Measurements from ENCODE around the gene KLHL10. TPM values are rescaled to one million over a fixed set of nuclear protein-coding genes. Genes with fewer than 3 reads are reported as not detected.

Gene KLHL10
- total and polyA plus RNA-seq, 2 of the 13 experiments (the other 11 are each of a cell fraction or from before 2014, with no cell fraction given): 0.04 to 0.08 TPM

DNA sequence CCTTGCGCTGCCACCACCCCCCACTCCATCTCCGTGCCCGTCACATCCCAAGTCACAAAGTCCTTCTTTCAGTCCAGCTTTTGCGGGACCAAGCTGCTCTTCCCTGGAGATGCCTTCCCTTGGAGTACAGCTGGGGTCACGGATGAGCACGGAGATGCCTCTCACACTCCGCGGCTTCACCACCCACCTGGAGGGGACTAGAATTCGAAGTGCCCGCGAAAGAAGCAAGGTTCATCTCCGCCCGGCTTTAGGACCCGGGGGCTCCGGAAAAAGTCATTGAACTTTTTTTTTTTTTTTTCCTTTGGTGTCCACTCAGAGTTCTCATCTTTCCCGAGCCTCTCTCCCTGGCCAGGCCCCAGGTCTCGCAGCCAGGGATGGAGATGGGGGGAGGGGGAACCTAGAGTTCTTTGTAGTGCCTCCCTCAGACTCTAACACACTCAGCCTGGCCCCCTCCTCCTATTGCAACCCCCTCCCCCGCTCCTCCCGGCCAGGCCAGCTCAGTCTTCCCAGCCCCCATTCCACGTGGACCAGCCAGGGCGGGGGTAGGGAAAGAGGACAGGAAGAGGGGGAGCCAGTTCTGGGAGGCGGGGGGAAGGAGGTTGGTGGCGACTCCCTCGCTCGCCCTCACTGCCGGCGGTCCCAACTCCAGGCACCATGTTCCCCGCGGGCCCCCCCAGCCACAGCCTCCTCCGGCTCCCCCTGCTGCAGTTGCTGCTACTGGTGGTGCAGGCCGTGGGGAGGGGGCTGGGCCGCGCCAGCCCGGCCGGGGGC, 25.1 kb upstream of the KLHL10 start, which contains the start of gene FKBP10 (continued):
- TF ChIP-seq, protein P1, sequence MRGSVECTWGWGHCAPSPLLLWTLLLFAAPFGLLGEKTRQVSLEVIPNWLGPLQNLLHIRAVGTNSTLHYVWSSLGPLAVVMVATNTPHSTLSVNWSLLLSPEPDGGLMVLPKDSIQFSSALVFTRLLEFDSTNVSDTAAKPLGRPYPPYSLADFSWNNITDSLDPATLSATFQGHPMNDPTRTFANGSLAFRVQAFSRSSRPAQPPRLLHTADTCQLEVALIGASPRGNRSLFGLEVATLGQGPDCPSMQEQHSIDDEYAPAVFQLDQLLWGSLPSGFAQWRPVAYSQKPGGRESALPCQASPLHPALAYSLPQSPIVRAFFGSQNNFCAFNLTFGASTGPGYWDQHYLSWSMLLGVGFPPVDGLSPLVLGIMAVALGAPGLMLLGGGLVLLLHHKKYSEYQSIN (CRISPR knock-in tag; IDR thresholded peaks at IDR 0.05; ENCODE audit: borderline replicate concordance): no peak
- TF ChIP-seq ZNF556 (CRISPR knock-in tag; IDR thresholded peaks at IDR 0.05; ENCODE audit: borderline replicate concordance) (no peak), HNRNPK (IDR thresholded peaks at IDR 0.05; ENCODE audit: low read depth, low read length, poor library complexity, severe bottlenecking) (peak; percentile 76), ZNF33B (CRISPR knock-in tag; IDR thresholded peaks at IDR 0.05) (no peak), BORCS8-MEF2B (CRISPR knock-in tag; IDR thresholded peaks at IDR 0.05) (no peak), ZNF572 (CRISPR knock-in tag; IDR thresholded peaks at IDR 0.05) (no peak), ZNF550 (CRISPR knock-in tag; IDR thresholded peaks at IDR 0.05; ENCODE audit: borderline replicate concordance) (no peak), RFXAP (CRISPR knock-in tag; IDR thresholded peaks at IDR 0.05; ENCODE audit: borderline replicate concordance) (no peak), ZNF75D (CRISPR knock-in tag; IDR thresholded peaks at IDR 0.05; ENCODE audit: borderline replicate concordance) (no peak), KLF11 (CRISPR knock-in tag; IDR thresholded peaks at IDR 0.05) (no peak), MBNL3 (CRISPR knock-in tag; conservative IDR thresholded peaks at IDR 0.05) (no peak), GABPB1 (CRISPR knock-in tag; IDR thresholded peaks at IDR 0.05) (peak; percentile 79), ZSCAN29 (CRISPR knock-in tag; conservative IDR thresholded peaks at IDR 0.05) (no peak; the same call in 1 of the 2 replicates), ZNF121 (CRISPR knock-in tag; IDR thresholded peaks at IDR 0.05) (0 out of 2 replicates have a peak, but pooled peaks have one; percentile 11), GTF2F1 (IDR thresholded peaks at IDR 0.05; ENCODE audit: low read length) (no peak; the same call in 1 of the 2 replicates), MED13 (CRISPR knock-in tag; IDR thresholded peaks at IDR 0.05) (peak; percentile 46; the same call in 1 of the 2 replicates), ZNF772 (CRISPR knock-in tag; IDR thresholded peaks at IDR 0.05) (no peak), RELA (CRISPR knock-in tag; IDR thresholded peaks at IDR 0.05) (no peak), GZF1 (CRISPR knock-in tag; IDR thresholded peaks at IDR 0.05) (no peak; the same call in 1 of the 2 replicates), ZNF607 (CRISPR knock-in tag; IDR thresholded peaks at IDR 0.05; ENCODE audit: borderline replicate concordance) (no peak), PRPF4 (IDR thresholded peaks at IDR 0.05; ENCODE audit: low read depth, low read length, poor library complexity, severe bottlenecking) (peak; percentile 100), NFATC3 (CRISPR knock-in tag; IDR thresholded peaks at IDR 0.05) (0 out of 2 replicates have a peak, but pooled peaks have one; percentile 67), ZNF468 (CRISPR knock-in tag; IDR thresholded peaks at IDR 0.05) (no peak), TMF1 (CRISPR knock-in tag; IDR thresholded peaks at IDR 0.05; ENCODE audit: low read depth) (no peak), ZBTB42 (CRISPR knock-in tag; IDR thresholded peaks at IDR 0.05) (no peak)
- TF ChIP-seq, protein P2, sequence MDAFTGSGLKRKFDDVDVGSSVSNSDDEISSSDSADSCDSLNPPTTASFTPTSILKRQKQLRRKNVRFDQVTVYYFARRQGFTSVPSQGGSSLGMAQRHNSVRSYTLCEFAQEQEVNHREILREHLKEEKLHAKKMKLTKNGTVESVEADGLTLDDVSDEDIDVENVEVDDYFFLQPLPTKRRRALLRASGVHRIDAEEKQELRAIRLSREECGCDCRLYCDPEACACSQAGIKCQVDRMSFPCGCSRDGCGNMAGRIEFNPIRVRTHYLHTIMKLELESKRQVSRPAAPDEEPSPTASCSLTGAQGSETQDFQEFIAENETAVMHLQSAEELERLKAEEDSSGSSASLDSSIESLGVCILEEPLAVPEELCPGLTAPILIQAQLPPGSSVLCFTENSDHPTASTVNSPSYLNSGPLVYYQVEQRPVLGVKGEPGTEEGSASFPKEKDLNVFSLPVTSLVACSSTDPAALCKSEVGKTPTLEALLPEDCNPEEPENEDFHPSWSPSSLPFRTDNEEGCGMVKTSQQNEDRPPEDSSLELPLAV (CRISPR knock-in tag; conservative IDR thresholded peaks at IDR 0.05; ENCODE audit: low read depth): no peak
- TF ChIP-seq, protein P3, sequence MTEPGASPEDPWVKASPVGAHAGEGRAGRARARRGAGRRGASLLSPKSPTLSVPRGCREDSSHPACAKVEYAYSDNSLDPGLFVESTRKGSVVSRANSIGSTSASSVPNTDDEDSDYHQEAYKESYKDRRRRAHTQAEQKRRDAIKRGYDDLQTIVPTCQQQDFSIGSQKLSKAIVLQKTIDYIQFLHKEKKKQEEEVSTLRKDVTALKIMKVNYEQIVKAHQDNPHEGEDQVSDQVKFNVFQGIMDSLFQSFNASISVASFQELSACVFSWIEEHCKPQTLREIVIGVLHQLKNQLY (CRISPR knock-in tag; IDR thresholded peaks at IDR 0.05): peak; percentile 34; the same call in 1 of the 2 replicates
